DOHH2 (cell line): Measurements from ENCODE around the gene DHFR2.
"Not testable (repeated sequence)": the region's sequence is repeated elsewhere in the genome, so short reads cannot be mapped to it uniquely, and the experiment has no call there.

ENCODE experiments used
- H3F3A ChIP-seq: fragments of 200-600 bp; sonication (generic), shearing (Covaris generic); 2 replicates; pipeline ENCODE4 v1.6.0; 2016; ENCODE audit warnings: antibody characterized with exemption, mild to moderate bottlenecking; ENCODE audit not compliant: control insufficient read depth, insufficient read depth
- H3K27ac ChIP-seq: fragments of 200-600 bp; sonication (generic); 2 replicates; pipeline ENCODE4 v1.5.1; 2014; ENCODE audit warnings: low read depth, mild to moderate bottlenecking, low read length, moderate library complexity
- H3K27me3 ChIP-seq: fragments of 200-600 bp; sonication (generic); 2 replicates; pipeline ENCODE4 v1.6.1; 2014; ENCODE audit warnings: mild to moderate bottlenecking, low read length, mixed read lengths; ENCODE audit not compliant: control insufficient read depth
- H3K36me3 ChIP-seq: fragments of 200-600 bp; sonication (generic); 2 replicates; pipeline ENCODE4 v1.6.1; 2014; ENCODE audit warnings: mild to moderate bottlenecking, low read length, moderate library complexity, mixed read lengths; ENCODE audit not compliant: control insufficient read depth
- H3K4me1 ChIP-seq: fragments of 200-600 bp; sonication (generic); 2 replicates; pipeline ENCODE4 v1.6.1; 2014; ENCODE audit warnings: mild to moderate bottlenecking, low read length, mixed read lengths; ENCODE audit not compliant: control insufficient read depth
- H3K4me2 ChIP-seq: fragments of 200-600 bp; sonication (generic); 2 replicates; pipeline ENCODE4 v1.6.0; 2014; ENCODE audit warnings: mild to moderate bottlenecking, low read length, moderate library complexity
- H3K4me3 ChIP-seq: fragments of 200-600 bp; sonication (generic); 2 replicates; pipeline ENCODE4 v1.5.1; 2014; ENCODE audit warnings: mild to moderate bottlenecking, low read length, mixed read lengths
- H3K79me2 ChIP-seq: fragments of 200-600 bp; sonication (generic); 2 replicates; pipeline ENCODE4 v1.6.1; 2014; ENCODE audit warnings: mild to moderate bottlenecking, low read length, mixed read lengths; ENCODE audit not compliant: control insufficient read depth
- H3K9me2 ChIP-seq: fragments of 200-600 bp; sonication (generic); replicated peaks from 2 replicates; pipeline ENCODE4 v1.6.1; 2014; ENCODE audit warnings: mild to moderate bottlenecking, low read length, mixed read lengths; ENCODE audit not compliant: control insufficient read depth
- H3K9me3 ChIP-seq: fragments of 200-600 bp; sonication (generic); 2 replicates; pipeline ENCODE4 v1.6.1; 2014; ENCODE audit warnings: antibody characterized with exemption, low read length, mixed read lengths; ENCODE audit not compliant: control insufficient read depth, insufficient read depth
- H4K20me1 ChIP-seq: fragments of 200-600 bp; sonication (generic); 2 replicates; pipeline ENCODE4 v1.6.0; 2014; ENCODE audit warnings: low read depth, mild to moderate bottlenecking, antibody characterized with exemption, low read length, moderate library complexity; ENCODE audit not compliant: control insufficient read depth, insufficient read depth
- CTCF ChIP-seq: fragments of 200-600 bp; sonication (generic); IDR thresholded peaks from one replicate; pipeline ENCODE4 v1.5.1; 2014; ENCODE audit warnings: antibody characterized with exemption, mild to moderate bottlenecking, low read depth, low read length; ENCODE audit not compliant: poor library complexity, severe bottlenecking
- EZH2phosphoT487 ChIP-seq: fragments of 200-600 bp; sonication (generic); IDR thresholded peaks from 2 replicates; pipeline ENCODE4 v1.6.1; 2017; ENCODE audit warnings: borderline replicate concordance, mild to moderate bottlenecking, antibody characterized with exemption, low read length, moderate library complexity, mixed read lengths

Gene DHFR2

GRCh38 chr3:94062513-94063404 is at the start of gene DHFR2, which contains the start of gene NSUN3:
Gene DHFR2 (minus strand): TSS chr3:94062916. CDS start chr3:94061511, 1,405 bp downstream.
Gene NSUN3 (plus strand): TSS chr3:94063061. CDS start chr3:94063127, 66 bp downstream.
- no peaks in the 10 kb centered on the region for H3K9me2 ChIP-seq
- H4K20me1 ChIP-seq = no peaks in the 10 kb centered on the region
- peak within 1 kb of the TSS; percentile 68 for H3K4me2 ChIP-seq
- peak within 1 kb of the TSS; percentile 79 for H3K4me3 ChIP-seq
- peaks cover 57% of the 10 kb centered on the region for H3K79me2 ChIP-seq
- no peaks in the 10 kb centered on the region for H3K27me3 ChIP-seq
- no peaks in the 10 kb centered on the region; the same call in 1 of the 2 replicates for H3K9me3 ChIP-seq
- H3F3A ChIP-seq = no peaks in the 10 kb centered on the region
- peaks cover 32% of the 10 kb centered on the region for H3K4me1 ChIP-seq
- peak within 1 kb of the TSS; percentile 80 for H3K27ac ChIP-seq
- H3K36me3 ChIP-seq = peaks cover 41% of the 10 kb centered on the region
- TF ChIP-seq CTCF = no peak

- TF ChIP-seq EZH2phosphoT487 (no peak), CTCF (no peak)
- Histone ChIP-seq H3K4me1 (no peaks in the 10 kb centered on the region), H3K27ac (no peak overlapping the region), H3K36me3 (peaks cover 8% of the 10 kb centered on the region), H3K79me2 (no peaks in the 10 kb centered on the region), H4K20me1 (no peaks in the 10 kb centered on the region), H3F3A (no peaks in the 10 kb centered on the region), H3K9me3 (no peaks in the 10 kb centered on the region), H3K27me3 (no peaks in the 10 kb centered on the region), H3K9me2 (no peaks in the 10 kb centered on the region), H3K4me3 (no peak overlapping the region), H3K4me2 (no peak overlapping the region)
Observed at GRCh38 chr3:94110854-94111253, 48.1 kb upstream of the DHFR2 start.

- not testable (repeated sequence) for H3K4me3 ChIP-seq, H3K4me1 ChIP-seq, H3K9me2 ChIP-seq, H3K4me2 ChIP-seq, H3K27ac ChIP-seq, H3K36me3 ChIP-seq, H3F3A ChIP-seq, H4K20me1 ChIP-seq, H3K27me3 ChIP-seq, H3K9me3 ChIP-seq, H3K79me2 ChIP-seq
Observed at GRCh38 chr3:94110232-94110631, 47.5 kb upstream of the DHFR2 start.

- 0 out of 2 replicates have a peak, but pooled peaks cover 2% of the 10 kb centered on the region for H3K36me3 ChIP-seq
- TF ChIP-seq EZH2phosphoT487 (no peak), CTCF (no peak)
- no peaks in the 10 kb centered on the region for H3F3A ChIP-seq
- no peak overlapping the region for H3K27ac ChIP-seq
- H4K20me1 ChIP-seq = no peaks in the 10 kb centered on the region
- no peaks in the 10 kb centered on the region for H3K79me2 ChIP-seq
- no peak overlapping the region for H3K4me3 ChIP-seq
- no peaks in the 10 kb centered on the region for H3K27me3 ChIP-seq
- no peaks in the 10 kb centered on the region for H3K9me2 ChIP-seq
- H3K4me1 ChIP-seq = no peaks in the 10 kb centered on the region
- no peak overlapping the region for H3K4me2 ChIP-seq
- H3K9me3 ChIP-seq = no peaks in the 10 kb centered on the region
Observed at GRCh38 chr3:94106268-94106667, 43.6 kb upstream of the DHFR2 start.
